ENCODE data around the gene PHYHD1.

The PHYHD1 gene

GRCh38 chr9:128972956-128973355 lies 52.2 kb downstream of the PHYHD1 start:
- TF ChIP-seq SPI1 (IDR thresholded peaks at IDR 0.05; ENCODE audit: borderline replicate concordance, low read depth) = no peak
- TF ChIP-seq GABPA (IDR thresholded peaks at IDR 0.05; ENCODE audit: low read depth) = no peak
- TF ChIP-seq, protein P1, sequence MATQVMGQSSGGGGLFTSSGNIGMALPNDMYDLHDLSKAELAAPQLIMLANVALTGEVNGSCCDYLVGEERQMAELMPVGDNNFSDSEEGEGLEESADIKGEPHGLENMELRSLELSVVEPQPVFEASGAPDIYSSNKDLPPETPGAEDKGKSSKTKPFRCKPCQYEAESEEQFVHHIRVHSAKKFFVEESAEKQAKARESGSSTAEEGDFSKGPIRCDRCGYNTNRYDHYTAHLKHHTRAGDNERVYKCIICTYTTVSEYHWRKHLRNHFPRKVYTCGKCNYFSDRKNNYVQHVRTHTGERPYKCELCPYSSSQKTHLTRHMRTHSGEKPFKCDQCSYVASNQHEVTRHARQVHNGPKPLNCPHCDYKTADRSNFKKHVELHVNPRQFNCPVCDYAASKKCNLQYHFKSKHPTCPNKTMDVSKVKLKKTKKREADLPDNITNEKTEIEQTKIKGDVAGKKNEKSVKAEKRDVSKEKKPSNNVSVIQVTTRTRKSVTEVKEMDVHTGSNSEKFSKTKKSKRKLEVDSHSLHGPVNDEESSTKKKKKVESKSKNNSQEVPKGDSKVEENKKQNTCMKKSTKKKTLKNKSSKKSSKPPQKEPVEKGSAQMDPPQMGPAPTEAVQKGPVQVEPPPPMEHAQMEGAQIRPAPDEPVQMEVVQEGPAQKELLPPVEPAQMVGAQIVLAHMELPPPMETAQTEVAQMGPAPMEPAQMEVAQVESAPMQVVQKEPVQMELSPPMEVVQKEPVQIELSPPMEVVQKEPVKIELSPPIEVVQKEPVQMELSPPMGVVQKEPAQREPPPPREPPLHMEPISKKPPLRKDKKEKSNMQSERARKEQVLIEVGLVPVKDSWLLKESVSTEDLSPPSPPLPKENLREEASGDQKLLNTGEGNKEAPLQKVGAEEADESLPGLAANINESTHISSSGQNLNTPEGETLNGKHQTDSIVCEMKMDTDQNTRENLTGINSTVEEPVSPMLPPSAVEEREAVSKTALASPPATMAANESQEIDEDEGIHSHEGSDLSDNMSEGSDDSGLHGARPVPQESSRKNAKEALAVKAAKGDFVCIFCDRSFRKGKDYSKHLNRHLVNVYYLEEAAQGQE (IDR thresholded peaks at IDR 0.05; ENCODE audit: insufficient replicate concordance, low read depth) = no peak
- no peak for TF ChIP-seq CTCF (IDR thresholded peaks at IDR 0.05; ENCODE audit: insufficient read depth, low read length)
- no peak for TF ChIP-seq POLR2AphosphoS5 (IDR thresholded peaks at IDR 0.05; ENCODE audit: low read depth)
- H3K27me3 ChIP-seq (ENCODE audit: insufficient read depth, poor library complexity, severe bottlenecking) = no peaks in the 10 kb centered on the region
- no peak for DNase-seq (ENCODE audit: low read depth in 1 of 2, low spot score in 1 of 2)
- no peak overlapping the region for H3K27ac ChIP-seq (replicated peaks)
- H3K4me3 ChIP-seq (replicated peaks; ENCODE audit: insufficient read depth, low read length) = no peak overlapping the region

DNA sequence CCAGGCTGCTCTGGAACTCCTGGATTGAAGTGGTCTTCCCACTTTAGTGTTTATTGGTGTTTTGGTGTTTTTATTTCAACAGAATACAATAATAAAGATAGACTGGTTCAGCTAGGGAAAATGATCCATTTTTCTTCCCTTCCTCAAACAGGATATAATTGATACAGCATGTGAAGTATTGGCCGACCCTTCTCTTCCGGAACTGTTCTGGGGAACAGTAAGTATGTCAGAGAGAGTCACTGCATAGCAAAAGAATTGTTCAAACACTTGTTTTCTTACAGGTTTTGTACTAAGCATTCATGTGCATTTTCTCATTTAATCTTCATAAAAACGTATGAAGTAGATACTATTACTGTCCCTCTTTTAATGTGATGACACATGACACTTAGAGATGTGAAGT lies 58.3 kb downstream of the PHYHD1 start:
- no peaks in the 10 kb centered on the region for H3K27me3 ChIP-seq (ENCODE audit: insufficient read depth, poor library complexity, severe bottlenecking)
- TF ChIP-seq, protein P1 (IDR thresholded peaks at IDR 0.05; ENCODE audit: insufficient replicate concordance, low read depth) = no peak
- TF ChIP-seq POLR2AphosphoS5 (IDR thresholded peaks at IDR 0.05; ENCODE audit: low read depth) = no peak
- no peak for TF ChIP-seq SPI1 (IDR thresholded peaks at IDR 0.05; ENCODE audit: borderline replicate concordance, low read depth)
- no peak overlapping the region for H3K4me3 ChIP-seq (replicated peaks; ENCODE audit: insufficient read depth, low read length)
- H3K27ac ChIP-seq (replicated peaks) = no peak overlapping the region
- DNase-seq (ENCODE audit: low read depth in 1 of 2, low spot score in 1 of 2) = no peak

DNA sequence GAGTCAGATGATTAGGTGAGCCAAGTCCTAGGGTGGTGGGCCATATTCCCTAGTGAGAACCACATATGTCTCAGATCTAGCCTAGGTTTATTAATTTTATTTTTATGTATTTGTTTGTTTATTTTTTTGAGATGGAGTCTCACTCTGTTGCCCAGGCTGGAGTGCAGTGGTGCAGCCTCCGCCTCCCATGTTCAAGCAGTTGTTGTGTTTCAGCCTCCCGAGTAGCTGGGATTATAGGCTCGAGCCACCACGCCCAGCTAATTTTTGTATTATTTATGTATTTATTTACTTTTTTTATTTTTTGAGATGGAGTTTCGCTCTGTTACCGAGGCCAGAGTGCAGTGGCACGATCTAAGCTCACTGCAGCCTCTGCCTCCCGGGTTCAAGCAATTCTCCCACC lies 62.8 kb downstream of the PHYHD1 start:
- no peak overlapping the region for H3K4me3 ChIP-seq (replicated peaks; ENCODE audit: insufficient read depth, low read length)
- H3K27ac ChIP-seq (replicated peaks) = no peak overlapping the region
- TF ChIP-seq SPI1 (IDR thresholded peaks at IDR 0.05; ENCODE audit: borderline replicate concordance, low read depth) (no peak), POLR2AphosphoS5 (IDR thresholded peaks at IDR 0.05; ENCODE audit: low read depth) (no peak), GABPA (IDR thresholded peaks at IDR 0.05; ENCODE audit: low read depth) (no peak), CTCF (IDR thresholded peaks at IDR 0.05; ENCODE audit: insufficient read depth, low read length) (no peak)
- TF ChIP-seq, protein P1 (IDR thresholded peaks at IDR 0.05; ENCODE audit: insufficient replicate concordance, low read depth) = no peak
- H3K27me3 ChIP-seq (ENCODE audit: insufficient read depth, poor library complexity, severe bottlenecking) = no peaks in the 10 kb centered on the region
- no peak for DNase-seq (ENCODE audit: low read depth in 1 of 2, low spot score in 1 of 2)
